AG10803 (cell line): ENCODE data around the gene DLX3.

ENCODE experiments used
- DNase-seq: peaks from one replicate; pipeline ENCODE4 v3.0.0; 2010; ENCODE audit warnings: low read depth
- H3K4me3 ChIP-seq: 2 replicates; pipeline ENCODE4 v1.5.1; 2011; ENCODE audit warnings: mild to moderate bottlenecking, low read length, control low read depth
- TF ChIP-seq, protein P1 (sequence below): conservative IDR thresholded peaks from 2 replicates; pipeline ENCODE4 v1.5.1; 2011; ENCODE audit warnings: mild to moderate bottlenecking, low read length, control low read depth, inconsistent platforms

DLX3 gene

GRCh38 chr17:49986396-49987289 is 8.4 kb downstream of the DLX3 start:
- TF ChIP-seq, protein P1, sequence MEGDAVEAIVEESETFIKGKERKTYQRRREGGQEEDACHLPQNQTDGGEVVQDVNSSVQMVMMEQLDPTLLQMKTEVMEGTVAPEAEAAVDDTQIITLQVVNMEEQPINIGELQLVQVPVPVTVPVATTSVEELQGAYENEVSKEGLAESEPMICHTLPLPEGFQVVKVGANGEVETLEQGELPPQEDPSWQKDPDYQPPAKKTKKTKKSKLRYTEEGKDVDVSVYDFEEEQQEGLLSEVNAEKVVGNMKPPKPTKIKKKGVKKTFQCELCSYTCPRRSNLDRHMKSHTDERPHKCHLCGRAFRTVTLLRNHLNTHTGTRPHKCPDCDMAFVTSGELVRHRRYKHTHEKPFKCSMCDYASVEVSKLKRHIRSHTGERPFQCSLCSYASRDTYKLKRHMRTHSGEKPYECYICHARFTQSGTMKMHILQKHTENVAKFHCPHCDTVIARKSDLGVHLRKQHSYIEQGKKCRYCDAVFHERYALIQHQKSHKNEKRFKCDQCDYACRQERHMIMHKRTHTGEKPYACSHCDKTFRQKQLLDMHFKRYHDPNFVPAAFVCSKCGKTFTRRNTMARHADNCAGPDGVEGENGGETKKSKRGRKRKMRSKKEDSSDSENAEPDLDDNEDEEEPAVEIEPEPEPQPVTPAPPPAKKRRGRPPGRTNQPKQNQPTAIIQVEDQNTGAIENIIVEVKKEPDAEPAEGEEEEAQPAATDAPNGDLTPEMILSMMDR, result no peak
- H3K4me3 ChIP-seq, result no peak overlapping the region
- no peak for DNase-seq

DNA sequence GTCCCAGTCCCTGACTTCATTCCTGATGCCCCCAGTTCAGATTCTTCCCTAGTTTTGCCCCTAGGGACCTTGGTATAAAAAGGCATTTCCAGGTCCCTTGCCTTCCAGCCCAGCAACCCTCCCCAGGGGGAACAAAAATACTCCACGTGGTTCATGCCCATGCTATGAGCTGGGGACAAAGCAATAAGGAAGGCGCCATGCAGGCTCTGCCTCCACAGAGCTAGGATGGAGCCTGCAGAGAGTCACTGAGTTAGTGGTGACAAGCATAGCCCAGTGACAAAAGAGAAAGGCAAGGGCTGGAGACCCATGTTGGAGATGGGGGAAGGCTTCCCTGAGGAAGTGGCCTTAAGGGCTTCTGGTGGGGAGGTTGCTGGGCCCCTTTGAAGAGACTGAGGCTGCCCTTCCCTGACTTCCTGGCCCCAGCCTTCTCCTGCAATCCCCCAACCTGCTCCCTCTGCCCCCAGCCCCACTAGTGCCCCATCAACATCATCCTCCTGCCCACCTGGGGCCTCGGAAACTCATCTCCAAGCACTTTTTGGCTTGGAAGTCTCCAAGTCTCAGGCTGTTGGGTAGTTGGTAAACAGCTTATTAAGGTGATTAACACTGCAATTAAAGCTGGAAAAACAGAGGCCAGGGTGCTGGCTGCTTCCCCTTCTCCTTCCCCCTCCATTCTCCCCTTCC is 9.6 kb downstream of the DLX3 start:
- DNase-seq, result no peak
- no peak overlapping the region for H3K4me3 ChIP-seq
- TF ChIP-seq, protein P1, result no peak

DNA sequence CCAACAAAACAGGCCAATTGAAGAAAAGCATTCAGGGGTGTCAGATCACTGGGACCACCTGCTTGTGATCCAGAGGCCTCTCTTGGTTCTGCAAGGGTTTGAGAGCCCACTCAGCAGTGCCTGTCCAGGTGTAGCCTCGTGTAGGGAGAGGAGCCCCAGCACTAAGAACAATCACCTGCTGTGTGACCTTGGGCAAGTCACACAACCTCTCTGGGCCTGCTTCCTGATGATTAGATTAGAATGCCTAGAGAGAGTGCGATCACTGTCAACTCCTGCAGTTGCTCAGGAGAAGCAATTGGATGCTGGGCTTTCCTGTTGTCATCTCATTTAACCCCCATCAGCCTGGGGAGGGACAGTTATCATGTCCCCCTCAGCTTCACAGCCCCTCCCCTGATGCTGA is 10.2 kb downstream of the DLX3 start:
- no peak overlapping the region for H3K4me3 ChIP-seq
- TF ChIP-seq, protein P1, result no peak
- no peak for DNase-seq

DNA sequence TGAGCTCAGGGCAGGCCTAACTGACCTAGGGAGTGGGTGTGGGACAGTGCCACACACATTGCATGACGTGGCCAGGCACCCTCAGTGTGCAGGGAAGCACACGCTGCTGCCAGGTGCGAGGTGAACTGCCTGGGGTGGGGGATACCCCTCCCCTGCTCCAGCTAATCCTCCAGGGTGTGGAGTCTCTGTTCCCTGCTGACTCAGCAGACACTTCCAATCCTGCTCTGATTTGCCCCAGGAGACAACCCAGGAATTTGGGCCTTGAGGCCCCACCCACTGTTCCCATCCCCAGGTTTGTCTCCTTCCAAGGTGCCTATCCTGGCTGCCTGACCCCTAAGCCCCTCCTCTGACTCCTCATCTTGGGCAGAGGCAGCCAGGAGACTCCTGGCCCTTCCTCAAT is 10.7 kb downstream of the DLX3 start:
- H3K4me3 ChIP-seq, result no peak overlapping the region
- TF ChIP-seq, protein P1, result no peak
- DNase-seq, result no peak

DNA sequence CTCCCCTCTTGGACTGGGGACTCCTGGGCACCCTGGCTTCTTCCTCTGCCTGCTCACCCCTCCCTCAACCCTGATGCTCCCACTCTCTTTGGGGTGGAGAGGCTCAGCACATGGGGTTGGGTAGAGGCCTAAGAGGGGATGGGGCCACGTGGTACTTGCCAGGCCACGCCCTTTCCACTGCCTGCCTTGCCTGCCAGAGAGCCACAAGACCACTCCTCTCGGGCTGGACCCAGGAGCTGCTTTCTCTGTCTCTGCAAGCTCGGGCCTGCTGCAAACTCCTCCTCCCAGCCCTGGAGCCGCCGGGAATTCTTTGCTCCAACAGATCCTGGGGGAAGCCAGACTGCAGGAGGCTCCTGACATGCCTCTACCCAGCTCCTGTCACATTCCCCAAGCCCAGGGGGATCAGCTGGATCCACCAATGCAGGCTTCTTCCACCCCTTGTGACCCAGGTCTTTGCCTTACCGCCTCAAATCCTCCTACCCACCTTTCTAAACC is 14.3 kb downstream of the DLX3 start:
- DNase-seq, result no peak
- H3K4me3 ChIP-seq, result no peak overlapping the region
- TF ChIP-seq, protein P1, result no peak

DNA sequence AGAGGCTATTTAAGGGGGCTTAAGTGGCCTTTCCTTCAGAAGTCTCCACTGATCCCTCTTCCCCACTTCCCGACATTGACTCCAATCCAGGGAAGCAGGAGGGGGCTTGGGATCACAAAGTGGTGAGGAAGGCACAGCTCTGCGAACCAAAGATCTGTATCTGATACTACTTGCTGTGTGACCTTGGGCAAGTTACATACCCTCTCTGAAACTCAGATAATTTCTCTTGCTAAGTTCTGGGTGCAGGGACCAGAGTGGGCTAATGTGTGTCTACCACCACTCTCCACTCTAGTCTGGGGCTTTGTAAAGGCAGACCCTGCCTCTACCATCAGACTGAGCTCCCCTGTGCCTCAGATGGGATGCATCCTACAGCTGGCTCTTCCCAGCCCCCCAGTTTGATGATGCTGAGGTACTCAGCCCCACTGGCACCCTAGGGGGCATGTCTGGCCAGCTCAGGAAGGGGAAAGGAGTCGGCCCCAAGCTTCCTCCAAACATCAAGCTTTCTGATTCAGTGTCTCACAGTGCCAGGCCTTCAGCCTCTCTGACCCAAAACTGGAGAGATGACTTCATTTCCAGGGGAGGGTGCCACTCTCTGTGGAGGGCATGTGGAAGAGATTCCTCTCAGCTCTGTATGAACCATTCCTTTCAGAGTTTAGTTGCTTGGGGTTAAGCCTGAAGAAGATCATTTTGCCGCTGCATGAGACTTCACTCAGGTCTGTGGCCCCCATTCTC is 15.1 kb downstream of the DLX3 start:
- TF ChIP-seq, protein P1, result no peak
- H3K4me3 ChIP-seq, result no peak overlapping the region
- no peak for DNase-seq
